GM21515 (cell line): ENCODE measurements around the gene HOXA9.

ENCODE experiments used
- ATAC-seq: cut with Tn5 transposase; IDR thresholded peaks from one replicate; pipeline ENCODE4 v1.9.1; 2021; ENCODE audit not compliant: unreplicated experiment

The HOXA9 gene

DNA sequence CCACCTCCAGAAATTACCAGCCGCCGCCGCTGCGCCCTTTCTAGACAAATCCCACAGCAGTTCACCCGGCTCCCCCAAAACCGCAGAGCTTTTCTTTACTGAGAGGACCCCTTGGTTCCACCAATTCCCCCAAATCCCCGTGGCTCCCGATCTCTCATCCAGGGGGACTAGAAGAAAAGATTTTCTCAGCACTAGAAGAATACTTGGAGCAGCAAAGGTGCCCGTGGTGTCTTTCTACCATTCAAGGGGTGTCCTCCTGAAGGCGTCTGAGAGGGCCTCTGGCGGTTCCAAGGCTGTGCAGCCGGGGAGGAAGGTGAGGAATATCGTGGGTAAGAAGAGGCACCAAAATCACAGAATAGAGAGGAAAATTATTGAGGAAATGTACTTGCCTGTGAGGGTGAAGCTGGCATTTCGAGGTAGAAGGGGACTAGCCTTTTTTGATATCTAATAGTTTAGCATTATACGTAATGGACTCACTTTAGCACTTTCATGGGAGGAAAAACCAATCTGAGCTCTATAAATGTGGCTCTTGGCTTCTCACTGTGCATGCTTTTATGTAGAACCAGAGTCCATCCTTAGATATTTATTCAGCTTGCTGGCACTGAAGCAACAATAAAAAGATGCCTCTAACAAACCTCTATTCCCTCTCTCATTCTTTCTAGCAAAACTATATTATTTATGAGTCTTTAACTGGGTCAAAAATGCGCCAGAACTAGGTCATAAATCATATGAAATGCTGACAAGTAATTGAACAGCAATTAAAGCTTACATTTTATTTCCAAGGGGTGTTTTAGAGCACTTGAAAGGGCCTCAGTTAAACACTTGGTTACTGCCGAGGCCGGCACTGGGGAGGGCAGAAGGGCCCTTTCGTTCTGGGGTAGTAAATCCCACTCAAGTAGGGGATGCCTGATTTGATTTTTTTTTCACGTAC, 49.0 kb downstream of the HOXA9 start:
- no peak for ATAC-seq

DNA sequence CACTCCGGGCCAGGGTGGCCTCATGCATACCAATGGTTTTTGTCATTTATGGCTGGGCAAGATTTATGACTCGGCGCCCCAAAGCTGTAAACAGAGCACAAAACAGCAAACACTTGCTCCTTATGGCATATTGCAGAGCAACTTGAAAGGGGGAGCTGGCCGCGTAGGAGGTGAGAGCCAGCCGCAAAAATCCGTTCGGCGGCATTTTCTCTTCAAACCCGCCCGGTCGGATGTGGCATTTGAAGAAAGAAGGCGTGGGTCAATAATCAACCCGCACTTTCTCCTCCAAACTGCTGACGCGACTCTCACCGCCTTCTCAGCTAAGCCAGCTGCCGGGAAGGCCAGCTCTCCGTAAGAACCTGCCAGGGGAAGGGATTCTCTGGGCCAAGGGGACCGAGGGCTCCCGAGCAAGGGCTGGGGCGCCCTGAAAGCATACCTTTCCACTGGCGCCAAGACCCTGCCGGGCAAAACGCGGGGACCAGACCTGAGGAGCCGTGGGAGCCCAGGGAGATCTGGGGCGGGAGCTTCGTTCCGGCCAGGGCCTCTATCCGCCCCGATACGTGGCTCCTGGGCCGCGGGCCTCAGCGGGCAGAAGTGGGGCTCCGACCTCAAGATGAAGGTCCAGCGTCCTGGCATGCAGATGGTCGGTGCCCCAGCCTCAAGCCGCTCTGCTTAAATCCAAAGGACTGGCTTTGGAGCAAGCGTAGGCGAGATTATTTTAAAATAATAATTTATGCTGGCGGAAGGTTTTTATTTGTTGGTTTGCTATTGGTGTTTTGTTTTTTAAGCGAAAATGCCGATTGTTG, 49.9 kb downstream of the HOXA9 start:
- no peak for ATAC-seq

- no peak for ATAC-seq
Observed at GRCh38 chr7:27114881-27115220, 50.5 kb downstream of the HOXA9 start.

- ATAC-seq: no peak
Observed at GRCh38 chr7:27113991-27114769, 51.2 kb downstream of the HOXA9 start.

- no peak for ATAC-seq
Observed at GRCh38 chr7:27112955-27113949, 52.1 kb downstream of the HOXA9 start.
